Gastroesophageal sphincter (tissue), 4 donors: Measurements from ENCODE around the gene DST. TPM values are rescaled to one million over a fixed set of nuclear protein-coding genes. Genes with fewer than 3 reads are reported as not detected.

Source experiments
- ATAC-seq: fragments of 150-250 bp; one replicate; pipeline ENCODE4 v1.9.1; 2016; ENCODE audit warnings: mild to moderate bottlenecking, moderate library complexity
- H3K27ac ChIP-seq, 4 donors: fragments of 200-600 bp; sonication (generic) in 3 of 4; 1 replicate in 3 of 4; 2 replicates in 1 of 4; pipeline ENCODE4 v1.5.1; 2016 to 2019
- H3K27me3 ChIP-seq: fragments of 200-600 bp; sonication (generic); one replicate; pipeline ENCODE4 v1.5.1; 2019
- H3K36me3 ChIP-seq, 2 donors: fragments of 200-600 bp; sonication (generic); one replicate each; pipeline ENCODE4 v1.5.1; 2019; ENCODE audit warnings: control low read depth in 1 of 2
- H3K4me1 ChIP-seq, 3 donors: fragments of 200-600 bp; sonication (generic); 1 replicate in 2 of 3; 2 replicates in 1 of 3; pipeline ENCODE4 v1.5.1; 2016 to 2019; ENCODE audit warnings: control low read depth in 2 of 3
- H3K4me3 ChIP-seq, 2 donors: fragments of 200-600 bp; sonication (generic); one replicate each; pipeline ENCODE4 v1.5.1; 2019; ENCODE audit warnings: mild to moderate bottlenecking in 1 of 2, moderate library complexity in 1 of 2
- H3K9me3 ChIP-seq, 3 donors: fragments of 200-600 bp; sonication (generic); one replicate each; pipeline ENCODE4 v1.5.1; 2017 to 2019; ENCODE audit warnings: control low read depth in 2 of 3
- CTCF ChIP-seq, 4 experiments: fragments of 200-600 bp in 2 of 4; fragments of 450-650 bp in 2 of 4; sonication (generic) in 1 of 4; IDR thresholded peaks; one replicate each; pipeline ENCODE4 v1.5.1; 2017 to 2019; ENCODE audit warnings: antibody characterized with exemption in 4 of 4, mild to moderate bottlenecking in 2 of 4, moderate library complexity in 2 of 4
- EP300 ChIP-seq: sonication (generic); formaldehyde crosslinking; IDR thresholded peaks from one replicate; pipeline ENCODE4 v1.6.1; 2017; ENCODE audit warnings: antibody characterized with exemption, mild to moderate bottlenecking
- POLR2A ChIP-seq, 2 donors: fragments of 450-650 bp; IDR thresholded peaks; one replicate each; pipeline ENCODE4 v1.6.1; 2017; ENCODE audit warnings: antibody characterized with exemption in 2 of 2, mild to moderate bottlenecking in 2 of 2, moderate library complexity in 1 of 2
- POLR2AphosphoS5 ChIP-seq: sonication (generic); formaldehyde crosslinking; IDR thresholded peaks from one replicate; pipeline ENCODE4 v1.6.1; 2017; ENCODE audit warnings: antibody characterized with exemption
- WGBS, 2 donors: methylation state at CpG; one replicate each; pipeline ENCODE4 v1.1.5; 2018; ENCODE audit warnings: low coverage in 1 of 2; 5-methylcytosine and 5-hydroxymethylcytosine counted together
- total RNA-seq, 4 donors: library from RNA; depleted of rRNA; stranded (reverse); fragments of >200 nt; gene quantifications; one replicate each; pipeline ENCODE4 v1.1.0, GENCODE V29; 2016

Gene DST
- total RNA-seq, 4 donors from 2014 or later, result 442 to 716 (median 661) TPM

DNA sequence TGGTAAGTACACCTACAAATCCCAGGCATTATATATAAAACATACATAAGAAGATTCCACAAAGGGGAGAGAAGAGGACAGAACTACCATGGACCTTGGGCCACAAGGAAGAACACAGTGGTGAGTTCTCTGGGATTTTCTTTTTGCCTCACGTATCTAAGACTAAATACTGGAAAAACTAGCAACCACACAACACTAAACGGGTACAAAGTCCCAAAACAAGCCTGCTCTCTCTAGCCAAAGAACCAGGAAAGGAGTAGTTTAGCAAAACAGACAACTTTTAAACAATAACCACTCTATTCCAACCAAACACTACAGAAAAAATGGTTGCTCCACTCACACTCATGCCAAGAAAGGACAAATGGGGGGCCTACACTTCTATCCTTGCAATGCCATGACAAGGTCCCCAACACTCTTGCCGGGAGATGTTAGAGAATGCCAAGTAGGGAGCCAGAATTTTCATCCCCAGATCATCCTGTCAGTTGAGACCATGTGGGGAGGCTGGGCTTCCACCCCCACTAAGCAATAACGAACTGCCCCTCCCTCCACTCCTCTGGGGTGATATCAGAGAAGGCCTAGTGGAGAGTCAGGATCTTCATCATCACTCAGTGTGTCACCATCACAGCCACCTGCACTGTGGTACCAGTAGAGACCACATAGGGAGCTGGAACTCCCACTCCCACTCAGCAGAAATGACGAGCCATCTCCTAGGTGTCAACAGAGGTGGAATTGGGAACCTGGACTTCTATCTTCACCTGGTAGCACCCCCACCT is 123.5 kb downstream of the DST start:
- ATAC-seq, result no peak
- Histone ChIP-seq H3K36me3 (peaks cover 0 to 40% of the 10 kb centered on the region in 2 donors), H3K27ac (peak overlapping the region; percentile 60 to 89 (median 86)), H3K27me3 (no peaks in the 10 kb centered on the region), H3K9me3 (no peaks in the 10 kb centered on the region), H3K4me1 (peaks cover 28 to 93% (median 36%) of the 10 kb centered on the region in 3 donors), H3K4me3 (no peak overlapping the region)
- no peak for TF ChIP-seq CTCF (IDR thresholded peaks at IDR 0.05)
- no peak for TF ChIP-seq POLR2A (IDR thresholded peaks at IDR 0.05)
- TF ChIP-seq EP300, result no peak
- no peak for TF ChIP-seq POLR2AphosphoS5
- WGBS, 2 donors, result 76 to 86% methylated on average over 1 to 3 of the region's 5 CpGs

DNA sequence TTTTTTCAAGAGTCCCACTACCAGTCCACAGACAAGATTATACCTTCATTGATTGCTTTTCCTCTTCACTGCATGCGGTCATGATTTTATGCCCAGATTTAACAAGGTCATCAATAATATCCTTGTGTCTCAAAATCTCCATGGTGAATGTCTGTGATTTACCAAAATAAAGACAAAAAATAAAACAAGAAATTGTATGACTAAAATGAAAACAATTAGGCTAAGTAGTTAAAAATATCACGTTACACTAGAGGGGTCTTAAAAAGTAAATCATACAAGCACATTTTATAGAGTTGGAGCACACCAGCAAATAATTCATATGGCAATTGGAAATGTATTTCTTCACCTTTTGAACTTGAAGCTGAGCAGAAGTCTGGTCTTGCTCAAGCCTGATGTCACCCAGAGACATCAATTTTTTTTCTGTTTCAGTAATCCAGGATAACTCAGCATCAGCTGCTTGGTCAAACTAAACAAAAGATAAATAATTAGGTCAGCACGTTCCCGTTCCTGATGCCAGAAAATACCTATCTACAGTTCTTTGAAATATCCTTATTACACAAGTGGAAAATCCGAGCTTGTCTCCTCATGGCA is 125.4 kb downstream of the DST start:
- Histone ChIP-seq H3K27me3 (no peaks in the 10 kb centered on the region), H3K27ac (peak overlapping the region; percentile 73 to 89 (median 86)), H3K4me1 (peaks cover 31 to 86% (median 41%) of the 10 kb centered on the region in 3 donors), H3K4me3 (no peak overlapping the region), H3K9me3 (no peaks in the 10 kb centered on the region), H3K36me3 (peaks cover 0 to 44% of the 10 kb centered on the region in 2 donors)
- no peak for TF ChIP-seq EP300
- TF ChIP-seq POLR2AphosphoS5, result peak; percentile 84
- ATAC-seq, result peak; percentile 72
- WGBS, 2 donors, result 24 to 25% methylated on average over 5 of the region's 5 CpGs

DNA sequence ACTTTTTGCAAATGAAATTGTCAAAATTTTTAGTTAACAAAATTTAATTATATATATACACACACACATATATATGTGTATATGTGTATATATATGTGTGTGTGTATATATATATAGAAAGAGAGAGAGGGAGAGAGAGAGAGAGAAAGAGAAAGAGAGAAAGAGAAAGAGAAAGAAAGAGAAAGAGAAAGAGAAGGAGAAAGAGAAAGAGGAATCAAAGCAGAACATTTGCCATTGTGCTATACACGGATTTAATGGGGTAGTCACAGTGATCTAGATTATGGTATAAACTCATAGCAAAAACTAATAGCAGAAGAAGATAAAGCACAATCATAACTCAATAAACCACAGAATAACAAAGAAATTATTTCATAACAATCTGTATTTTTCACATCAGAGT is 126.7 kb downstream of the DST start:
- Histone ChIP-seq H3K27ac (peak overlapping the region; percentile 77 to 89 (median 86)), H3K9me3 (no peaks in the 10 kb centered on the region), H3K4me1 (peaks cover 35 to 86% (median 38%) of the 10 kb centered on the region in 3 donors), H3K4me3 (no peak overlapping the region), H3K36me3 (peaks cover 0 to 48% of the 10 kb centered on the region in 2 donors), H3K27me3 (no peaks in the 10 kb centered on the region)
- no peak for ATAC-seq
- TF ChIP-seq POLR2AphosphoS5 (no peak), CTCF (IDR thresholded peaks at IDR 0.05) (no peak), EP300 (no peak), POLR2A (IDR thresholded peaks at IDR 0.05) (no peak)
- 42 to 78% methylated on average over 1 of the region's 1 CpG for WGBS, 2 donors

GRCh38 chr6:56515081-56515905 is 127.4 kb downstream of the DST start:
- WGBS, 2 donors, result 14 to 41% methylated on average over 5 to 7 of the region's 7 CpGs
- TF ChIP-seq CTCF (IDR thresholded peaks at IDR 0.05) (no peak), POLR2AphosphoS5 (peak; percentile 5), EP300 (no peak)
- Histone ChIP-seq H3K4me1 (peaks cover 36 to 87% (median 38%) of the 10 kb centered on the region in 3 donors), H3K36me3 (peaks cover 0 to 51% of the 10 kb centered on the region in 2 donors), H3K4me3 (no peak overlapping the region), H3K27me3 (no peaks in the 10 kb centered on the region), H3K9me3 (no peaks in the 10 kb centered on the region), H3K27ac (peak overlapping the region; percentile 77 to 89 (median 86))
- ATAC-seq, result no peak

GRCh38 chr6:56514395-56514794 is 128.3 kb downstream of the DST start:
- TF ChIP-seq POLR2A (IDR thresholded peaks at IDR 0.05), result no peak
- TF ChIP-seq POLR2AphosphoS5, result peak; percentile 93
- TF ChIP-seq CTCF (IDR thresholded peaks at IDR 0.05), result no peak
- peak; percentile 61 for TF ChIP-seq EP300
- peak overlapping the region; percentile 77 to 89 (median 86) for H3K27ac ChIP-seq
- H3K9me3 ChIP-seq, result no peaks in the 10 kb centered on the region
- H3K4me1 ChIP-seq, result peaks cover 36 to 92% (median 38%) of the 10 kb centered on the region in 3 donors
- H3K27me3 ChIP-seq, result no peaks in the 10 kb centered on the region
- 8 to 31% methylated on average over 2 of the region's 2 CpGs for WGBS, 2 donors
- peaks cover 0 to 49% of the 10 kb centered on the region in 2 donors for H3K36me3 ChIP-seq
- peak; percentile 88 for ATAC-seq
- no peak overlapping the region for H3K4me3 ChIP-seq
